Measurements from ENCODE around the gene GABRB1.

The GABRB1 gene

GRCh38 chr4:47075919-47076318 lies 44.6 kb downstream of the GABRB1 start:
- no peak for DNase-seq (ENCODE audit: low read depth, low spot score)
- no peak overlapping the region for H3K4me3 ChIP-seq (ENCODE audit: insufficient read length, low read depth)
- no peak for TF ChIP-seq SUZ12 (IDR thresholded peaks at IDR 0.05; ENCODE audit: extremely low read depth, insufficient read depth, insufficient read length)
- TF ChIP-seq YY1 (IDR thresholded peaks at IDR 0.05; ENCODE audit: insufficient read depth, insufficient read length): no peak
- no peak for TF ChIP-seq ZNF274 (IDR thresholded peaks at IDR 0.05; ENCODE audit: low read depth, low read length)

GRCh38 chr4:47084111-47084510 lies 52.7 kb downstream of the GABRB1 start:
- no peaks in the 10 kb centered on the region for H3K36me3 ChIP-seq (ENCODE audit: insufficient read depth, insufficient read length, low read length)
- no peak for TF ChIP-seq SUZ12 (IDR thresholded peaks at IDR 0.05; ENCODE audit: extremely low read depth, insufficient read depth, insufficient read length)
- TF ChIP-seq YY1 (IDR thresholded peaks at IDR 0.05; ENCODE audit: insufficient read depth, insufficient read length): no peak
- no peak for TF ChIP-seq ZNF274 (IDR thresholded peaks at IDR 0.05; ENCODE audit: low read depth, low read length)
- no peaks in the 10 kb centered on the region for H3K9me3 ChIP-seq (ENCODE audit: insufficient read depth, low read length)
- no peak overlapping the region for H3K4me3 ChIP-seq (ENCODE audit: insufficient read length, low read depth)
- H3K9ac ChIP-seq (ENCODE audit: insufficient read length, low read depth): no peak overlapping the region
- no peak for DNase-seq (ENCODE audit: low read depth, low spot score)
- no peaks in the 10 kb centered on the region for H3K4me1 ChIP-seq (ENCODE audit: insufficient read depth, insufficient read length)
- H3K27me3 ChIP-seq (ENCODE audit: insufficient read depth, insufficient read length): no peaks in the 10 kb centered on the region

More at GRCh38 chr4:47075919-47076318, 44.6 kb downstream of the GABRB1 start:
- Histone ChIP-seq H3K27me3 (ENCODE audit: insufficient read depth, insufficient read length) (no peaks in the 10 kb centered on the region), H3K4me1 (ENCODE audit: insufficient read depth, insufficient read length) (no peaks in the 10 kb centered on the region), H3K9ac (ENCODE audit: insufficient read length, low read depth) (no peak overlapping the region), H3K36me3 (ENCODE audit: insufficient read depth, insufficient read length, low read length) (no peaks in the 10 kb centered on the region), H3K9me3 (ENCODE audit: insufficient read depth, low read length) (no peaks in the 10 kb centered on the region)

DNA sequence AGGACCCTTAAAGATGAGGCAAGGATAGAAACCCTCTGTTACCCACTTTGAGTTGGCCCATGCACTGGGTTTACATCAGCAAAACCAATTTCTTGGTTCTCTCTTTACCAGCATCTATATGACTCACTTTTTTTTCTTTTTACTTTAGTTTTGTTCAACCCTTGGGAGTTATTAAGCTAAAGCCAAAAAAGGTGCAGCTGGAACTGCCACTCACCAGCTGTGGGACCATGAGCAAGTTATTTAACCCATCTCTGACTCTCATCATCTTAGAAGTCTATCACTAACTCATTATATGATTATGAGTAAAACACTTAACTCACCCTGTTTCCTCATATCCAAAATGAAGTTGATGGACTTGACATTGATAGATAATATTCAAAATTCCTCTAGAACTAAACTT lies 53.4 kb downstream of the GABRB1 start:
- no peaks in the 10 kb centered on the region for H3K27me3 ChIP-seq (ENCODE audit: insufficient read depth, insufficient read length)
- TF ChIP-seq YY1 (IDR thresholded peaks at IDR 0.05; ENCODE audit: insufficient read depth, insufficient read length) (no peak), ZNF274 (IDR thresholded peaks at IDR 0.05; ENCODE audit: low read depth, low read length) (no peak), SUZ12 (IDR thresholded peaks at IDR 0.05; ENCODE audit: extremely low read depth, insufficient read depth, insufficient read length) (no peak)
- no peak overlapping the region for H3K9ac ChIP-seq (ENCODE audit: insufficient read length, low read depth)
- no peak for DNase-seq (ENCODE audit: low read depth, low spot score)
- H3K4me1 ChIP-seq (ENCODE audit: insufficient read depth, insufficient read length): no peaks in the 10 kb centered on the region
- no peaks in the 10 kb centered on the region for H3K36me3 ChIP-seq (ENCODE audit: insufficient read depth, insufficient read length, low read length)
- H3K4me3 ChIP-seq (ENCODE audit: insufficient read length, low read depth): no peak overlapping the region
- H3K9me3 ChIP-seq (ENCODE audit: insufficient read depth, low read length): no peaks in the 10 kb centered on the region

DNA sequence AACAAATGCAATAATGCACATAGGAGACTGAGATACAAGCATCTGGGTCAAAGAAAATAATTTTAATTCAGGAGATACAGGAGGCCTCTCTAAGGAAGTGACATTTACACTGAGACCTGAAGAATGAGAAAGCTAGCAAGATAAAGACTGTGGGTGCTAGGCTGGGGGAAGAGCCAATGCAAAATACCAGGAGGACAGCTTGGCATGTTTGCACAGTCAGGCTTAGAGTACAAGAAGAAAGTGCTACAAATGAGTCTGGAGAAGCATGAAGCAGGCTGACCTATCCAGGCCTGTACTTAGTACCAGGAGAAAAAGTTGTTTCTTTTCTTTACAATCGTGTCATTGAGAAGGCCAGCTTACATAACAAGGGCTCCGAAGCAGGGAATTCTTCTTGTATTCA lies 56.9 kb downstream of the GABRB1 start:
- no peaks in the 10 kb centered on the region for H3K27me3 ChIP-seq (ENCODE audit: insufficient read depth, insufficient read length)
- TF ChIP-seq YY1 (IDR thresholded peaks at IDR 0.05; ENCODE audit: insufficient read depth, insufficient read length) (no peak), ZNF274 (IDR thresholded peaks at IDR 0.05; ENCODE audit: low read depth, low read length) (no peak), SUZ12 (IDR thresholded peaks at IDR 0.05; ENCODE audit: extremely low read depth, insufficient read depth, insufficient read length) (no peak)
- no peak overlapping the region for H3K4me3 ChIP-seq (ENCODE audit: insufficient read length, low read depth)
- no peak overlapping the region for H3K9ac ChIP-seq (ENCODE audit: insufficient read length, low read depth)
- H3K36me3 ChIP-seq (ENCODE audit: insufficient read depth, insufficient read length, low read length): no peaks in the 10 kb centered on the region
- no peak for DNase-seq (ENCODE audit: low read depth, low spot score)
- no peaks in the 10 kb centered on the region for H3K9me3 ChIP-seq (ENCODE audit: insufficient read depth, low read length)
- H3K4me1 ChIP-seq (ENCODE audit: insufficient read depth, insufficient read length): no peaks in the 10 kb centered on the region

DNA sequence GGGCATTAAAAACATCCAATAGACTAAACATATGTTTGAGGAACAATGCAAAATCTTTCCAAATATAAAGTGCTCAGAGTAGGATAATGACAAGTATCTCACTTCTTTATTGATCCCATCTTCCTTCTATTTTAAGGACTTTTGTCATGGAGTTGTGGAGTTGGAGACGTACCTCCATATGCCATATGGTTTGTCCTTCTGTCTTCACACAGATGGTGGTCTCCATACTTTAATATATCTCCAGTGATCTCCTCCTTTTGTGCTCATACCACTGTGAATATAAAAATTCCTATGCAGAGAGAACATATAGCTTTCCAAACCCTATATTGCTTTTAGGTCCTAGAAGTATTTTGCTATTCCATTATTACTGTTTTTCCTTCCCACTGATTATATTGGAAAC lies 64.5 kb downstream of the GABRB1 start:
- H3K4me1 ChIP-seq (ENCODE audit: insufficient read depth, insufficient read length): no peaks in the 10 kb centered on the region
- H3K9ac ChIP-seq (ENCODE audit: insufficient read length, low read depth): no peak overlapping the region
- H3K36me3 ChIP-seq (ENCODE audit: insufficient read depth, insufficient read length, low read length): no peaks in the 10 kb centered on the region
- H3K27me3 ChIP-seq (ENCODE audit: insufficient read depth, insufficient read length): no peaks in the 10 kb centered on the region
- H3K4me3 ChIP-seq (ENCODE audit: insufficient read length, low read depth): no peak overlapping the region
- H3K9me3 ChIP-seq (ENCODE audit: insufficient read depth, low read length): no peaks in the 10 kb centered on the region
- no peak for TF ChIP-seq YY1 (IDR thresholded peaks at IDR 0.05; ENCODE audit: insufficient read depth, insufficient read length)
- TF ChIP-seq SUZ12 (IDR thresholded peaks at IDR 0.05; ENCODE audit: extremely low read depth, insufficient read depth, insufficient read length): no peak
- TF ChIP-seq ZNF274 (IDR thresholded peaks at IDR 0.05; ENCODE audit: low read depth, low read length): no peak
- DNase-seq (ENCODE audit: low read depth, low spot score): no peak

DNA sequence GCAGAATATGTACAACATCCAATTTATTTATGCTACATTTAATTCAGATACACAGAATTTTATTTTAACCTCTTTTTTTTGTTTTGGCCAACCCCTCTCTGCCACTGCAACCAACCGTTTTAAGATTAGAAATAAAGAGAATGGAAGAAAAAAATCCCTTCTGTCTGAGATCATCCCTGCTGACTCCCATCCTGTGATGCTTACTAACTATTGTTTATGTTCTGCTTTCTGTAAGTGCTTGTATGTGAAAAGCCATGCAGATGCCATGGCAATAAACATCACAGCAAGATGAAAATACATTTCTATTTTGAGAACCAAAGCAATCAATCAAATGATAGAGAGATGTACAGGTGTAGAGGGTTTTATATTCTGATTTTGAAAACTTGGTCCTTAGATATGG lies 70.1 kb downstream of the GABRB1 start:
- TF ChIP-seq SUZ12 (IDR thresholded peaks at IDR 0.05; ENCODE audit: extremely low read depth, insufficient read depth, insufficient read length): no peak
- no peak for TF ChIP-seq ZNF274 (IDR thresholded peaks at IDR 0.05; ENCODE audit: low read depth, low read length)
- no peak for TF ChIP-seq YY1 (IDR thresholded peaks at IDR 0.05; ENCODE audit: insufficient read depth, insufficient read length)
- no peak for DNase-seq (ENCODE audit: low read depth, low spot score)
- Histone ChIP-seq H3K36me3 (ENCODE audit: insufficient read depth, insufficient read length, low read length) (no peaks in the 10 kb centered on the region), H3K9ac (ENCODE audit: insufficient read length, low read depth) (no peak overlapping the region), H3K27me3 (ENCODE audit: insufficient read depth, insufficient read length) (no peaks in the 10 kb centered on the region), H3K9me3 (ENCODE audit: insufficient read depth, low read length) (no peaks in the 10 kb centered on the region), H3K4me1 (ENCODE audit: insufficient read depth, insufficient read length) (no peaks in the 10 kb centered on the region), H3K4me3 (ENCODE audit: insufficient read length, low read depth) (no peak overlapping the region)

DNA sequence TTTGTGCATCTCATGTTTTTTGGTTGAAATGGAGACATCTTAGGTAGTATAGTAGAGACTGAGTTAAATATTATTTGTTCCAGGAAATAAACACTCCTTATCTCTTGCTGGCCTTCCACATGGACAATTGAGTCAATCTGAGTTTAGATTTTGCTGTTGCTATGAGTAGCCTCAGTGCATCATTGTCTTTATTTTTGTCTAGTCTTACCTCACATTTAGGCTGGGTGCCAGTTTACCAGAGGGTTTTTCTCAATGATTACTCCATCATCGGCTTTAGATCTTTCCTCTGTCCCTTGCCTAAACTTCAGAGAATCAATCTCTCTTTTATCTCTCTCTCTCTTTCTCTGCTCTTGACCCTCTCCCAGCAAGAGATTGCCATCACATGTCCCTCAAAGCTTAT lies 73.6 kb downstream of the GABRB1 start:
- DNase-seq (ENCODE audit: low read depth, low spot score): no peak
- H3K4me3 ChIP-seq (ENCODE audit: insufficient read length, low read depth): no peak overlapping the region
- no peaks in the 10 kb centered on the region for H3K27me3 ChIP-seq (ENCODE audit: insufficient read depth, insufficient read length)
- TF ChIP-seq ZNF274 (IDR thresholded peaks at IDR 0.05; ENCODE audit: low read depth, low read length) (no peak), SUZ12 (IDR thresholded peaks at IDR 0.05; ENCODE audit: extremely low read depth, insufficient read depth, insufficient read length) (no peak), YY1 (IDR thresholded peaks at IDR 0.05; ENCODE audit: insufficient read depth, insufficient read length) (no peak)
- H3K36me3 ChIP-seq (ENCODE audit: insufficient read depth, insufficient read length, low read length): no peaks in the 10 kb centered on the region
- H3K4me1 ChIP-seq (ENCODE audit: insufficient read depth, insufficient read length): no peaks in the 10 kb centered on the region
- no peaks in the 10 kb centered on the region for H3K9me3 ChIP-seq (ENCODE audit: insufficient read depth, low read length)
- no peak overlapping the region for H3K9ac ChIP-seq (ENCODE audit: insufficient read length, low read depth)

- DNase-seq (ENCODE audit: low read depth, low spot score): no peak
- H3K4me1 ChIP-seq (ENCODE audit: insufficient read depth, insufficient read length): no peaks in the 10 kb centered on the region
- H3K9me3 ChIP-seq (ENCODE audit: insufficient read depth, low read length): no peaks in the 10 kb centered on the region
- TF ChIP-seq SUZ12 (IDR thresholded peaks at IDR 0.05; ENCODE audit: extremely low read depth, insufficient read depth, insufficient read length): no peak
- TF ChIP-seq YY1 (IDR thresholded peaks at IDR 0.05; ENCODE audit: insufficient read depth, insufficient read length): no peak
- no peak for TF ChIP-seq ZNF274 (IDR thresholded peaks at IDR 0.05; ENCODE audit: low read depth, low read length)
- no peaks in the 10 kb centered on the region for H3K36me3 ChIP-seq (ENCODE audit: insufficient read depth, insufficient read length, low read length)
- H3K27me3 ChIP-seq (ENCODE audit: insufficient read depth, insufficient read length): no peaks in the 10 kb centered on the region
- no peak overlapping the region for H3K4me3 ChIP-seq (ENCODE audit: insufficient read length, low read depth)
- H3K9ac ChIP-seq (ENCODE audit: insufficient read length, low read depth): no peak overlapping the region
Measured at GRCh38 chr4:47106561-47106960, 75.2 kb downstream of the GABRB1 start.
